PFSK-1 (cell line): ENCODE results near the gene LYPD6B.

ENCODE experiments used
- POLR2AphosphoS5 ChIP-seq: IDR thresholded peaks from 2 replicates; pipeline ENCODE4 v1.6.1; 2012; ENCODE audit warnings: low read depth, mild to moderate bottlenecking, control low read depth, low read length, moderate library complexity
- SIN3A ChIP-seq: IDR thresholded peaks from 2 replicates; pipeline ENCODE4 v1.6.1; 2012; ENCODE audit warnings: mild to moderate bottlenecking, low read length, moderate library complexity, borderline replicate concordance; ENCODE audit not compliant: insufficient read depth
- TAF1 ChIP-seq: IDR thresholded peaks from 2 replicates; pipeline ENCODE4 v1.6.1; 2012; ENCODE audit warnings: low read length, control low read depth, borderline replicate concordance; ENCODE audit not compliant: insufficient read depth

DNA sequence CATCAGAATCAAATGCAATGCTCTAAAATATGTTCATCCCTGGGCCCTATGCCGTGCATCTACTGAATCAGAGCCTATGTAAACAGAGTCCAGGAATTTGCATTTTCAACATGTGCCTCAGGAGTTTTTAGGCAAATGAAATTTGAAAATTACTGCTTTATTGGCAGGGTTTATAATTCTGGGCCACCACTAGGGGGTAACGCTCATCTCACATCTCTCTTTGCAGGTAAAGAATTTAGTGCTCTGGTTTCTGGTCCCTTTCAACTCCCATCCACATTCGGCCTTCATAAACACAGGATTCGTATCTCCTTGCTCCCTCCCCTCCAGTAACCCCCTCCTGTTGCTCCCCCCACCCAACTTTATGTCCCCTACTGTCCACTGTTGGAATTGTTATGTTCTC lies 49.3 kb downstream of the LYPD6B start:
- TF ChIP-seq POLR2AphosphoS5 (no peak), TAF1 (no peak), SIN3A (no peak)
